ENCODE results near the gene CBLN3. TPM values are rescaled to one million over a fixed set of nuclear protein-coding genes. Genes with fewer than 3 reads are reported as not detected.

CBLN3 gene
- total RNA-seq = 1.3 and 2.6 TPM in 2 replicates

GRCh38 chr14:24429395-24430142, at the start of gene CBLN3, which contains the start of gene KHNYN:
CBLN3 (minus strand) TSS chr14:24429668; CDS start chr14:24429054, 614 bp downstream.
KHNYN (plus strand) TSS chr14:24429954; CDS start chr14:24430731, 777 bp downstream.

GRCh38 chr14:24442240-24443052, 13.0 kb upstream of the CBLN3 start, which contains the start of gene SDR39U1:
SDR39U1 (minus strand) TSS chr14:24442776; CDS start chr14:24442769, 7 bp downstream.

GRCh38 chr14:24398653-24399446, 30.6 kb downstream of the CBLN3 start, which contains the start of gene NYNRIN:
NYNRIN (plus strand) TSS chr14:24399003; CDS start chr14:24399247, 244 bp downstream.

Other genes starting within 250 kb of the CBLN3 start
- 41.1 and 49.6 TPM in 2 replicates for gene IPO4, start 240.9 kb downstream of the CBLN3 start, total RNA-seq
- gene TM9SF1, start 234.2 kb downstream of the CBLN3 start, total RNA-seq = 38.6 and 53.6 TPM in 2 replicates
- 0.09 TPM in 1 of 2 replicates, not detected in the other for gene TSSK4, start 224.0 kb downstream of the CBLN3 start, total RNA-seq
- 16.7 and 27.9 TPM in 2 replicates for gene CHMP4A, start 216.2 kb downstream of the CBLN3 start, total RNA-seq
- gene MDP1, start 213.6 kb downstream of the CBLN3 start, total RNA-seq = 8.6 and 8.8 TPM in 2 replicates
- gene NEDD8, start 197.3 kb downstream of the CBLN3 start, total RNA-seq = 235 and 253 TPM in 2 replicates
- gene GMPR2, start 196.7 kb downstream of the CBLN3 start, total RNA-seq = 76.5 and 85.2 TPM in 2 replicates
- gene TINF2, start 187.0 kb downstream of the CBLN3 start, total RNA-seq = 38.1 and 43.4 TPM in 2 replicates
- gene TGM1, start 166.5 kb downstream of the CBLN3 start, total RNA-seq = 0.36 and 0.75 TPM in 2 replicates
- 20.5 and 21.1 TPM in 2 replicates for gene RABGGTA, start 158.1 kb downstream of the CBLN3 start, total RNA-seq
- 6.6 and 7.3 TPM in 2 replicates for gene DHRS1, start 129.9 kb downstream of the CBLN3 start, total RNA-seq
- gene NOP9, start 129.8 kb downstream of the CBLN3 start, total RNA-seq = 24.8 and 25.4 TPM in 2 replicates
- 1.4 and 2.8 TPM in 2 replicates for gene CIDEB, start 121.7 kb downstream of the CBLN3 start, total RNA-seq
- gene LTB4R2, start 119.5 kb downstream of the CBLN3 start, total RNA-seq = 2.9 and 5.6 TPM in 2 replicates
- 1.7 and 3.3 TPM in 2 replicates for gene LTB4R, start 118.2 kb downstream of the CBLN3 start, total RNA-seq
- 37.2 and 43.1 TPM in 2 replicates for gene ADCY4, start 94.6 kb downstream of the CBLN3 start, total RNA-seq
- gene RIPK3, start 89.7 kb downstream of the CBLN3 start, total RNA-seq = 2.9 and 3.5 TPM in 2 replicates
- gene NFATC4, start 61.5 kb downstream of the CBLN3 start, total RNA-seq = 14.8 and 25.8 TPM in 2 replicates
- gene NYNRIN, start 30.7 kb downstream of the CBLN3 start, total RNA-seq = 8.0 and 14.1 TPM in 2 replicates
- gene KHNYN, start 286 bp upstream of the CBLN3 start, total RNA-seq = 46.2 and 73.3 TPM in 2 replicates
- gene SDR39U1, start 13.1 kb upstream of the CBLN3 start, total RNA-seq = 7.9 and 9.3 TPM in 2 replicates
- not detected in 2 replicates for gene CMA1, start 78.6 kb upstream of the CBLN3 start, total RNA-seq
- gene CTSG, start 146.6 kb upstream of the CBLN3 start, total RNA-seq = not detected in 2 replicates
- not detected in 2 replicates for gene GZMH, start 180.0 kb upstream of the CBLN3 start, total RNA-seq
- gene GZMB, start 204.5 kb upstream of the CBLN3 start, total RNA-seq = not detected in 2 replicates

Measured in endothelial cell of coronary artery (primary cell).